ENCODE results near the gene CSNK2A2.

DNA sequence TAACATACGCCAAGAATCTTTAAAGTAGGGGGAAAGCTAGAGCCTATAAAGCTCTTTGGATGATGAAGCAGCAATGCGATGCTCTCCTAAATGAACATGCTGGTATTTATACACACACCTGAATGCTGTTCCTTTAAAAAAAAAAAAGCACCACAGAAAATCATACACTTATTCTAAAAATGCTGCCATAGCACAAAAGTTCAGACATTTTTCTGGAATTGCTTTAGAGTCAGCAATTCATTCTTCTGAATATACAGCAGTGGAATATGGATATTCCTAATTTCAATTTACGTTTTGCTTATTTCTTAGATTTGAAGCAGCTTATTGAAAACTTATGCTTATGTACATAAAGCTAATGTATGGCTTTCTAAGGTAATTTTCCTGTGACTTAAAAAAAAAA lies 3.1 kb downstream of the CSNK2A2 start:
- TF ChIP-seq CTCF (IDR thresholded peaks at IDR 0.05) (no peak), POLR2A (IDR thresholded peaks at IDR 0.05) (no peak), POLR2AphosphoS5 (IDR thresholded peaks at IDR 0.05) (no peak), EP300 (IDR thresholded peaks at IDR 0.05) (no peak)

All from sigmoid colon (tissue), 4 donors.